GM23338 (cell line): ENCODE data around the gene LLGL2. TPM values are rescaled to one million over a fixed set of nuclear protein-coding genes. Genes with fewer than 3 reads are reported as not detected.

Experiments used
- ATAC-seq: fragments of 200-7000 bp; cut with Tn5 transposase; 3 replicates; pipeline ENCODE4 v1.9.1; 2020
- DNase-seq: peaks from one replicate; pipeline ENCODE4 v3.0.0-alpha.2; 2015; ENCODE audit warnings: low spot score
- H2AFZ ChIP-seq: fragments of 200-600 bp; sonication (generic); 2 replicates; pipeline ENCODE4 v1.8.0; 2016; ENCODE audit warnings: antibody characterized with exemption, mild to moderate bottlenecking, moderate library complexity
- H3F3A ChIP-seq: fragments of 200-600 bp; sonication (generic); replicated peaks from 2 replicates; pipeline ENCODE4 v1.8.0; 2017; ENCODE audit warnings: antibody characterized with exemption, mixed run types, low read depth
- H3K27ac ChIP-seq: fragments of 200-600 bp; sonication (generic); 2 replicates; pipeline ENCODE4 v1.6.1; 2016; ENCODE audit warnings: low read depth
- H3K27me3 ChIP-seq: fragments of 200-600 bp; sonication (generic); 2 replicates; pipeline ENCODE4 v1.8.0; 2016; ENCODE audit warnings: mild to moderate bottlenecking, mixed run types, moderate library complexity; ENCODE audit not compliant: insufficient read depth
- H3K36me3 ChIP-seq: fragments of 200-600 bp; sonication (generic); 2 replicates; pipeline ENCODE4 v1.8.0; 2016; ENCODE audit warnings: mild to moderate bottlenecking; ENCODE audit not compliant: insufficient read depth
- H3K4me1 ChIP-seq: fragments of 200-600 bp; sonication (generic); 2 replicates; pipeline ENCODE4 v1.8.0; 2016; ENCODE audit warnings: mild to moderate bottlenecking, moderate library complexity; ENCODE audit not compliant: insufficient read depth
- H3K4me2 ChIP-seq: fragments of 200-600 bp; sonication (generic); 2 replicates; pipeline ENCODE4 v1.7.1; 2017; ENCODE audit warnings: mixed run types
- H3K4me3 ChIP-seq: fragments of 200-600 bp; sonication (generic); 2 replicates; pipeline ENCODE4 v1.6.1; 2016; ENCODE audit warnings: mixed run types
- H3K79me2 ChIP-seq: fragments of 200-600 bp; sonication (generic); replicated peaks from 2 replicates; pipeline ENCODE4 v1.8.0; 2017; ENCODE audit warnings: mild to moderate bottlenecking; ENCODE audit not compliant: insufficient read depth
- H3K9me2 ChIP-seq: fragments of 200-600 bp; sonication (generic); 2 replicates; pipeline ENCODE4 v1.8.0; 2017; ENCODE audit not compliant: insufficient read depth
- H4K20me1 ChIP-seq: fragments of 200-600 bp; sonication (generic); replicated peaks from 2 replicates; pipeline ENCODE4 v1.8.0; 2017; ENCODE audit warnings: mild to moderate bottlenecking; ENCODE audit not compliant: insufficient read depth
- H3K27ac Mint-ChIP-seq: 2 replicates; pipeline ENCODE4 v1.8.0; 2020; ENCODE audit warnings: inconsistent platforms, mild to moderate bottlenecking, moderate library complexity, mixed read lengths
- H3K27me3 Mint-ChIP-seq: 3 replicates; pipeline ENCODE4 v1.8.0; 2022; ENCODE audit warnings: low read depth, mild to moderate bottlenecking, moderate library complexity, mixed read lengths, inconsistent platforms; ENCODE audit not compliant: insufficient read depth, poor library complexity
- H3K36me3 Mint-ChIP-seq: 3 replicates; pipeline ENCODE4 v1.8.0; 2021; ENCODE audit warnings: low read depth, mild to moderate bottlenecking, inconsistent platforms, moderate library complexity, mixed read lengths
- H3K4me1 Mint-ChIP-seq: 3 replicates; pipeline ENCODE4 v1.8.0; 2020; ENCODE audit warnings: mild to moderate bottlenecking, inconsistent platforms, mixed read lengths
- H3K4me3 Mint-ChIP-seq: 3 replicates; pipeline ENCODE4 v1.8.0; 2021; ENCODE audit warnings: moderate library complexity, mild to moderate bottlenecking, inconsistent platforms, mixed read lengths
- H3K9me3 Mint-ChIP-seq: 3 replicates; pipeline ENCODE4 v1.8.0; 2020; ENCODE audit warnings: moderate library complexity, mild to moderate bottlenecking, inconsistent platforms, mixed read lengths
- ETS1 ChIP-seq: IDR thresholded peaks from 2 replicates; pipeline ENCODE4 v1.6.1; 2016; ENCODE audit warnings: antibody characterized with exemption
- EZH2 ChIP-seq: fragments of 200-600 bp; sonication (generic); IDR thresholded peaks from one replicate; pipeline ENCODE4 v1.8.0; 2017; ENCODE audit warnings: antibody characterized with exemption, mild to moderate bottlenecking, low read depth; ENCODE audit not compliant: unreplicated experiment
- EZH2phosphoT487 ChIP-seq: fragments of 200-600 bp; sonication (generic); IDR thresholded peaks from one replicate; pipeline ENCODE4 v1.8.1; 2018; ENCODE audit warnings: antibody characterized with exemption; ENCODE audit not compliant: unreplicated experiment
- JUNB ChIP-seq: IDR thresholded peaks from one replicate; pipeline ENCODE4 v1.6.1; 2016; ENCODE audit warnings: antibody characterized with exemption; ENCODE audit not compliant: unreplicated experiment
- NANOG ChIP-seq: IDR thresholded peaks from 2 replicates; pipeline ENCODE4 v1.6.1; 2016; ENCODE audit warnings: antibody characterized with exemption, borderline replicate concordance
- STAT1 ChIP-seq: IDR thresholded peaks from one replicate; pipeline ENCODE4 v1.6.1; 2016; ENCODE audit warnings: antibody characterized with exemption; ENCODE audit not compliant: unreplicated experiment
- ZNF331 ChIP-seq: fragments of 250-450 bp; sonication (Bioruptor Pico); IDR thresholded peaks from 2 replicates; pipeline ENCODE4 v1.5.0; 2020; ENCODE audit warnings: low read depth, mild to moderate bottlenecking, moderate library complexity
- ZNF462 ChIP-seq: fragments of 250-450 bp; sonication (Bioruptor Pico); IDR thresholded peaks from 2 replicates; pipeline ENCODE4 v1.5.0; 2020; ENCODE audit warnings: mild to moderate bottlenecking, moderate library complexity
- polyA plus RNA-seq: library from polyadenylated mRNA; unstranded; fragments of >200 nt; fragmentation: Nextera tagmentation; extraction: Ambion mirVana; gene quantifications from 2 replicates; pipeline ENCODE4 v1.2.1, GENCODE V29; 2016
- total RNA-seq: library from RNA; depleted of rRNA; stranded (reverse); fragments of >200 nt; shearing (Covaris generic); gene quantifications from 2 replicates; pipeline ENCODE4 v1.2.3, GENCODE V29; 2014

The LLGL2 gene
- total and polyA plus RNA-seq, 2 experiments from 2014 or later = 62.5 to 78.5 TPM

GRCh38 chr17:75485688-75486087, 39.8 kb upstream of the LLGL2 start:
- Histone ChIP-seq H4K20me1 (no peaks in the 10 kb centered on the region), H3K27me3 (no peaks in the 10 kb centered on the region), H3K9me2 (no peaks in the 10 kb centered on the region), H3K4me1 (no peaks in the 10 kb centered on the region), H3K79me2 (no peaks in the 10 kb centered on the region), H3K4me2 (no peak overlapping the region), H3F3A (no peaks in the 10 kb centered on the region), H3K4me3 (no peak overlapping the region), H2AFZ (no peak overlapping the region), H3K27ac (no peak overlapping the region), H3K36me3 (no peaks in the 10 kb centered on the region)
- Mint-ChIP-seq H3K4me1 (peaks cover 9% of the 10 kb centered on the region), H3K27ac (no peak overlapping the region), H3K36me3 (no peaks in the 10 kb centered on the region; the same call in 2 of the 3 replicates), H3K4me3 (no peak overlapping the region), H3K27me3 (peaks cover 9% of the 10 kb centered on the region), H3K9me3 (no peaks in the 10 kb centered on the region)
- DNase-seq = no peak
- no peak for TF ChIP-seq EZH2phosphoT487
- TF ChIP-seq JUNB = no peak
- no peak for TF ChIP-seq ETS1
- no peak for TF ChIP-seq NANOG
- no peak for TF ChIP-seq ZNF331 (CRISPR knock-in tag)
- TF ChIP-seq STAT1 = no peak
- TF ChIP-seq EZH2 = no peak
- no peak for TF ChIP-seq ZNF462 (CRISPR knock-in tag)
- no peak for ATAC-seq
